ENCODE results near the gene UNKL.
"Not testable (repeated sequence)": the region's sequence is repeated elsewhere in the genome, so short reads cannot be mapped to it uniquely, and the experiment has no call there.

Gene UNKL

GRCh38 chr16:1445518-1446203 lies 31.2 kb upstream of the UNKL start:
- no peak for ATAC-seq
- no peak for DNase-seq

DNA sequence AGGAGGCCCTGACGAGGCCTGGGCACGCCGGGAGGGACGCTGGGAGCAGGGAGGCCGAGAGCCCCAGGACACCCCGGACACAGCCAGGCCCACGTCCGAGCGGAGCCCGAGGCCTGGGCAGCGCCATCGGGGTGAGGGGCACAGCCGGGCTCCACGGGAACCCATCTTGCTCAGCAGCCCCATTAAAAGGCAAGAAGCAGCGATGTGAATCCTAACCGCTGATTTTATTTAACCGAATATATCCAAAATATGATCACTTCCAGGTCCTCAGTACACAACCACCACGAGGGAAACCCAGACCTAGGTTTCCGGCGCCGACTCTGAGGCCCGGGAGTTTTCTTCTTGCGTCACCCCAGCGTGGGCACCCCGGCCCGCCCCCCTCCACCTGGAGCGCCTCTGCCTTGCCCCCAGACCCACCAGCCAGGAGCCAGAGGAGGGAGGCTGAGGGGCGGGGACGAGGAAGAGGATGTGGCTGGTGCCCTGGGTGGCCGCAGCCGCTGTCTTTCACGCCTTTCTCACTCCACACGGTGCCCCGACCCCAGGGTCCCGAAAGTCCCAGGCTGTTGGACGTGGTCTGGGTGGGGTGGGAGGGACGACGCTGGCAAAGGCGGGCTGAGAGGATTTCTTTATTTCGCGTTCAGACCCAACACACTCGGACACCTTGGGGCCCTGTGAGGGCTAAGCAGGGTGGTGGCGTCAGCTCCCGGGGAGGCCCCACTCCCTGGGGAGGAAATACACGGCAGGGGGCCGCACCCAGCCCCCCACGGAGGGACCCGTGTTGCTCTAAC lies 30.4 kb upstream of the UNKL start:
- no peak for ATAC-seq
- DNase-seq: no peak

- no peak for ATAC-seq
Observed at GRCh38 chr16:1443980-1444729, 29.7 kb upstream of the UNKL start, which contains the start of gene CCDC154. TSS of gene CCDC154 (minus strand) at chr16:1444556. CDS start at chr16:1444322, 234 bp downstream.

DNA sequence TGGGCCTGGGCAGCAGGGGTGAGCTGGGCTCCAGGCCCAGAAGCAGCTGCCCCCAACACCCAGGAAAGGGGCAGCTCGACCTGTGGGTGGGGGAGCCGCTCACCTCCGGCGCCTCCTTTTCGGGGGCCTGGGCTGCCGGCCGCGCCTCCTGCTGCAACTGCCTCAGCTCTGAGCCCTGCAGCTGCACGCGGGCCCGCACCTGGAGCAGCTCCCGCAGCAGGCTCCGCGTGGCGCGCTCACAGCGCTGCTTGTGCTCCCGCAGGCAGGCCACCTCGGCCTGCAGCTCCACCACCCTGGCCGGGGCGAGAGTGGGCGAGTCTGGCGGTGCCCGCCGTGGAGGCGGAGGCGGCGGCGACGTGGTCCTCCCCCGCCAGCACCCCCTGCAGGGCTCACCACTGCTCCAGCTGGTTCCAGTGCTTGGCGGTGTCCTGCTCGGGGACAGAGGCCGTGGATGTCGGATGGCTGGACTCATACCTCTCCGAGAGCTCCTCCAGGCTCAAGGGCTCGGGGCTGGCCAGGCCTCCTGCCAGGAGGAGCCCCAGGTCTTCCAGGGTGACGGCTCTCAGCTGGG lies 29.0 kb upstream of the UNKL start:
- DNase-seq (no peak), ATAC-seq (no peak)

More at GRCh38 chr16:1443980-1444729, 29.7 kb upstream of the UNKL start, which contains the start of gene CCDC154:
- no peak for DNase-seq

DNA sequence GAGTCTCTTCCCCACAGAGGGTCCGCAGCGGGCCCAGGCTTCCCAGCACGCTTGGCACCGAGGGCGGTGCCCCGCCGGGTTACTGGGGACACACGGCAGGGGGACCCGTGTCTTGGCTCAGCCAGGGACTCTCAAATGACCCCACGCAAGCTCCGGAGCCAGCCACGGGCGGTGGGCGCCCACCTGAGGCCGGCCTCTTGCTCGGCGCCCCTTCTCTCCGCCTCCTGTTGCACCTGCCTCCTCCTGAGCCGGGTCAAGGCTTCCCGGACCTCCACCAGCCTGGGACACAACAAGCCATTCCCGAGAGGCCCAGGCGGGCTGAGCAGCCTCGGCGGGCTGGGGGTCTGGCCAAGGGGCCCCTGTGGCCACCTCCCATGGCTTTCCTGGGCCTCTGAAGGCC lies 28.2 kb upstream of the UNKL start:
- no peak for DNase-seq
- no peak for ATAC-seq

DNA sequence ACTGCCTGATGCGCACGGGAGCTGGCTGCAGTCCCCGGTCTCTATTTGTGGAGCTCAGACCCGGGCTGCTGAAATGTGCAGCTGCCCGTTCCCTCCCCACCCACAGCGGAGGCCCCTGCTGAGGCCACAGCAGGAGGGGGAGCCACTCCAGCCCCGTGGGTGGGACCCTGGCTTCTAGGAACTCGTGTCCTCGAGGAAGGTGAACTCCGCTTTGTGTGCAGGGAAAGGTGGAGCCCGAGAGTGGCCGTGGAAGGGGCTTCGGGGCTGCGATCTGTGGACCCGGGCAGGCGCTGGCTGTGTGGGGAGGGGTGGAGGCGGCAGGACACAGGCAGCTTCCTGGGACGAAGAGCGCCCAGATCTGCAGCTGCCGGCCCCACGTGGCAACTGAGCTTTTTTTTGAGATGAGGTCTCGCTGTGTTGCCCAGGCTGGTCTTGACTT lies 26.9 kb upstream of the UNKL start:
- ATAC-seq (no peak), DNase-seq (no peak)

GRCh38 chr16:1439699-1440074 lies 25.2 kb upstream of the UNKL start:
- ATAC-seq, DNase-seq: not testable (repeated sequence)

DNA sequence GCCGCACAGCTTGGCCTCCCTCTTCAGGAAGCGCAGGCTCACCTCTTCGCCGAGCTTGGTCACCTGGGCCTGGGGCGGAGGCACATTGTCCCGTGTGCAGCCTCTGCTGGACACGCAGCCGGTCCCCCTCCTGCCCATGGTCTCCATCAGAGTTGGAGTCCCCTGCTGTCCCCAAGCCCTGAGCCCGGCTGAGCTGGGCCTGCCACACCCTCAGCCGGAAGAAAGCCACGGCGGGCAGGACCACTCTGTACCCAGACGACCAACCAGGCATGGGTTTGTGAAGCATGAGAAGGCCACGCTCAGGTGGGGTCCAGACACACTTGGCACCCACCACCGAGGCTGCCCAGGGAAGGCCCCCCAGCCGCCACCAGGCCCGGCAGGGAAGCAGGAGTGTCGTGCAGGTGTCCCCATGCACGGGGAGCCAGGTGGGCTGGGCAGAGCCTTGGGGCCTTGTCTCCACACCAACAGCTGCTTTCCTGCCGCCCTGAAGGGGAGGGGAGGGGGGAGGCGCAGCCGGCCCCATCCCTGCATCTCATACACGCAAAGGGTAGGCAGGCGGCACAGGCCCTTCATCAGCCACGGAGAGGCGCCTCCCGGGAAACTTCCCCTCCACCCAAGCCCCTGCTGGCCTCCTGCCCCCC lies 24.7 kb upstream of the UNKL start:
- DNase-seq (no peak), ATAC-seq (no peak)

DNA sequence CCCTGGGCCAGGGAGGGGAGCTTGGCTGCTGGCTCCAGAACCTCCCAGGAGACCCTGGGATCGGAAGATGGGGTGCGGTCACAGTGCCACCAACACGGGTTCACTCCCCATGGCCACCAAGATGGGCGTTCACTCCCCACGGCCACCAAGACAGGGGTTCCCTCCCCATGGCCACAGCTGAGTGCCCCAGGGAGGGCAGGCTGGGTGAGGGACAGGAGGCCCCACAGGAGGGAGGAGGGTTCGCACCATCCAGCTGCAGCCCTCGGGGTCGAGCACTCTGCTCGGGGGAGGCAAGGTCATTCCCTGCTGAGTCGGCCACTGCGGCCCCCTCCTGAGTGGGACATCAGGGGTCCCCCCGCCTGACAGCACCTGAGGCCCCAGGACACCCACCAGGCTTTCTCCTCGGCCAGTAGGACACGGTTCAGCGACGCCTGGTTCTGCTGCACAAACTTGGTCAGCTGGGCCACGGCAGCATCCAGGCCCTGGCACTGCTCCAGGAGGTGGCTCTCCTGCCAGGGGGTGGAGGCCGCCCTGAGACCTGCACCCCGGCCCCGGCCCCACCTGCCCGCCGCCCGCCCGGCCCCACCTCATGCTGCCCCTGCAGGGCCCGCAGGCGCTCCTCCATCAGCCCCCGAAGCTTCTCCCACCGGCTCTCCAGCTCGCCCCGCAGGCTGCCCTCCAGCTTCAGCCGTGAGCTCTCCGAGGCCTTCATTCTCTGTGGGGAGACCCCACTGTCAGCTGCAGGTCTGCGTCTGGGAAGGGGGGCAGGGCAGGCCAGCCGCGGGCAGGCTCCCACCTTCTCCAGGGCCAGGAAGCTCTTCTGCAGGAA lies 23.9 kb upstream of the UNKL start:
- ATAC-seq: peak; percentile 5

GRCh38 chr16:1437606-1438005 lies 23.1 kb upstream of the UNKL start:
- no peak for DNase-seq
- no peak for ATAC-seq

More for the DNA sequence above, 23.9 kb upstream of the UNKL start:
- DNase-seq: no peak

DNA sequence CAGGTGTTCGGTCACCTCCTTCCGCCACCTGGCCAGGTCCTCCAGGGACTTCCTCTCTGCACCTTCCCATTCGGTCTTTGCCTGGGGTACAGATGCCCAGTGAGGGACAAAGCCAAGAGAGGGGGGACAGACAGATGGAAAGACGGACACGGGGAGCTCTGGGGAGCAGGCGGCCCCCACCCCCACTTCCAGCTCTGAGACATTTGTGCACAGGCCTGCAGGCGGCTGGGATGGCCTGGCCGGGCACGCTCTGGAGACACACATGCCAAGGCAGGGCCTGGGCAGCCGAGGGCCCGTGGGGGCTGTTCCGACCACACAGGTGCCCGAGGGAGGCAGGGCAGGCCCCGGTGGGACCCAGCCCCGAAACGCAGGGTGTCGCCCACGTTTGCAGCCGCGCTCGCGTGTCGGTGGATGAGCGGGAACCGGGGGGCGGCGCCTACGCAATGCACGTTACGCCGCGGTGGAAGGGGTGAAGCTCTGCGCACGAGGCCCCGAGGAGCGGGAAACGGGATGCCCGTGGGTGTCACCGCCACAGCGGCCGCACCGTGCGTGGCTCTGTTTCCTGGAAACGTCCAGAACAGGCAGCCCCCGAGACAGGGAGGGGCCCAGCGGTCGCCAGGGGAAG lies 22.3 kb upstream of the UNKL start:
- no peak for DNase-seq
- no peak for ATAC-seq

DNA sequence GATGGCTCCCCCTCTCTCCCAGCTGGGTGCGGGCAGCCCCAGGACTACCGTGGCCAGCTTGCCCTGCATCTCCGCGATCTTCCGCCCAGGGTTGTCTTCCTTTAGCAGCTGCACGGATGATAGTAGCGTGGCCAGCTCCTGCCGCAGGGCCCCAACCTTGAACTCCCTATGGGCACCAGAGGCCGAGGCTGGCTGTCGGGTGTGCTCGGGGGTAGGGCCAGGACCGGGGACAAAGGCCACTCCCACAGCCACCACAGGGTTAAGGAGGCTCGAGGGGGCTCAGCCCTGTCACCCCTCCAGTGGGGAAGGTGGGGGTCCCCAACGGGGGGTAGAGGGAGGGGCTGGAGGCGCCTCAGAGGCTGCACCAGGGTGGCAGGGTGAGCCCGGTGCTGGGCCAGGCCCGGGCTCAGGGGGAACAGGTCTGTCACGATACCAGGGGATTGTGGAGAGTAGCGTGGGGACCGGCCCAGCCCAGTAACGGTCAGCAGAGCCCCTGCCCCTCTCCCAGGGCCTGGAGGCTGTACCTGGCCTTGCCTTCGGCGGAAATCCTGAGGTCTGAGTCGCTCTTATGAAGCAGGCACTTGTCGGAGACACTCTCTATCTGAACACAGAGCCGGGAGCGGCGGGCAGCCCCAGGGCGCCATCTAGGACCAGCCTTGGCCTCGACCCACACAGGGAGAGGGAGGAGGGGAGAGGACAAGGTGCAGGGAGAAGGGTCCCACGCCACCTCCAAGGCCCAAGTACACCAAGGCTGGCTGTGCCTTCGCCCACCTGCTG lies 21.6 kb upstream of the UNKL start:
- DNase-seq (no peak), ATAC-seq (no peak)

GRCh38 chr16:1434644-1435592 lies 20.4 kb upstream of the UNKL start:
- DNase-seq: no peak
- ATAC-seq: no peak

DNA sequence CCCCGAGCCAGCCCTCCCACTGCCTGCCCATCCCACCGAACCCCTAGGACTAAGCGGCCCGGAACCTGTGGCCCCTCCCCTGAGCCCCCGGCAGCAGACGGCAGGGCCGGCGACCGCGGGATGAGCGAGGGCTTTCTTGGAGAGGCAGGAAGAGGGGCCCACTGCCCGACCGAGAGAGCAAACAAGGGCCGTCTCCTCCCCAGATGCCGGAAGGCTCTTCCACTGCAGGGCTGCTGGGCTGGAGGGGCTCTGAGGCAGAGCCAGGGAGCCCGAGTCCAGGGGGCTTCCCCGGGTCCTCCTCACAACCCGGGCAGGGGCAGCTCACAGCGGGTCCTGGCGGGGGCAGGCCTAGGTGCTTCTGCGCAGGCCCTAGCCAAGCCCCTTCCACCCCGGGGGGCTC lies 19.3 kb upstream of the UNKL start:
- DNase-seq (no peak), ATAC-seq (no peak)

DNA sequence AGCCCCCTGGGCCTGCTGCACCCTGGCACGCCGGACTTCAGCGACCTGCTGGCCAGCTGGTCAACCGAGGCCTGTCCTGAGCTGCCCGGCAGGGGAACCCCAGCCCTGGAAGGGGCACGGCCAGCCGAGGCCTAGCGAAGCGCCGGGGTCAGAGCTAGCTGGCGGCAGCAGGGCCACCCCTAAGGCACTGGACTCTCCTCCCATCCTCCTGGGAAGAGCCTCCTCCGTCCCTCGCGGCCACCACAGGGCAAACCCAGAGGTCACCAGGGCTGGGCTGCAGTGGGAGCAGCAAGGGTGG lies 18.7 kb upstream of the UNKL start:
- DNase-seq: no peak

DNA sequence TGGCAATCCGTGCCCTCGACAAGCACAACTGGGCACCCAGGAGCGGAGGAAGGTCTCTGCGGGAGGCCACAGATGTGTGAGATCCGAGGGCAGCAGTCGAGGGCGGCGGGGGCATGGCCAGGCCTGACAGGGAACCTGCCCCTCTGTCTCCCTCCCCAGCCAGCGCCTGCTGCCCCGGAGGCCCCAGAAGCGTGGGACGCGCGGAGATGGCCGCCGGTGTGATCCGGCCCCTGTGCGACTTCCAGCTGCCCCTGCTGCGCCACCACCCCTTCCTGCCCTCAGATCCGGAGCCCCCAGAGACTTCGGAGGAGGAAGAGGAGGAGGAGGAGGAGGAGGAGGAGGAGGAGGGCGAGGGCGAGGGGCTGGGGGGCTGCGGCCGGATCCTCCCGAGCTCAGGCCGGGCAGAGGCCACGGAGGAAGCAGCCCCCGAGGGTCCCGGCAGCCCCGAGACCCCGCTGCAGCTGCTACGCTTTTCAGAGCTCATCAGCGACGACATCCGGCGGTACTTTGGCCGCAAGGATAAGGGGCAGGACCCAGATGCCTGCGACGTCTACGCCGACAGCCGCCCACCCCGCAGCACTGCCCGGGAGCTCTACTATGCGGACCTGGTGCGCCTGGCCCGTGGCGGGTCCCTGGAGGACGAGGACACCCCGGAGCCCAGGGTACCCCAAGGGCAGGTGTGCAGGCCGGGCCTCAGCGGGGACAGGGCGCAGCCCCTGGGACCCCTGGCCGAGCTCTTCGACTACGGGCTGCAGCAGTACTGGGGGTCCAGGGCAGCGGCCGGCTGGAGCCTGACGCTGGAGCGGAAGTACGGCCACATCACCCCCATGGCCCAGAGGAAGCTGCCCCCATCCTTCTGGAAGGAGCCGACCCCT lies 18.1 kb upstream of the UNKL start:
- peak; percentile 32 for DNase-seq
- ATAC-seq: peak; percentile 6

More for the DNA sequence above, 18.7 kb upstream of the UNKL start:
- no peak for ATAC-seq

GRCh38 chr16:1431497-1432270 lies 17.2 kb upstream of the UNKL start:
- ATAC-seq (no peak), DNase-seq (no peak)

Measured in stimulated activated naive CD8-positive, alpha-beta T cell treated with anti-CD3 and anti-CD28 coated beads, Interleukin-15, Interleukin-2, amounts not matched to agents 100 U/mL and 50 U/mL, for 24 hours (primary cell).